HG03066 (cell line): Measurements from ENCODE around the gene ZNF593.

Experiments
- ATAC-seq: cut with Tn5 transposase; IDR thresholded peaks from one replicate; pipeline ENCODE4 v1.9.1; 2021; ENCODE audit warnings: low read depth; ENCODE audit not compliant: unreplicated experiment

The ZNF593 gene

DNA sequence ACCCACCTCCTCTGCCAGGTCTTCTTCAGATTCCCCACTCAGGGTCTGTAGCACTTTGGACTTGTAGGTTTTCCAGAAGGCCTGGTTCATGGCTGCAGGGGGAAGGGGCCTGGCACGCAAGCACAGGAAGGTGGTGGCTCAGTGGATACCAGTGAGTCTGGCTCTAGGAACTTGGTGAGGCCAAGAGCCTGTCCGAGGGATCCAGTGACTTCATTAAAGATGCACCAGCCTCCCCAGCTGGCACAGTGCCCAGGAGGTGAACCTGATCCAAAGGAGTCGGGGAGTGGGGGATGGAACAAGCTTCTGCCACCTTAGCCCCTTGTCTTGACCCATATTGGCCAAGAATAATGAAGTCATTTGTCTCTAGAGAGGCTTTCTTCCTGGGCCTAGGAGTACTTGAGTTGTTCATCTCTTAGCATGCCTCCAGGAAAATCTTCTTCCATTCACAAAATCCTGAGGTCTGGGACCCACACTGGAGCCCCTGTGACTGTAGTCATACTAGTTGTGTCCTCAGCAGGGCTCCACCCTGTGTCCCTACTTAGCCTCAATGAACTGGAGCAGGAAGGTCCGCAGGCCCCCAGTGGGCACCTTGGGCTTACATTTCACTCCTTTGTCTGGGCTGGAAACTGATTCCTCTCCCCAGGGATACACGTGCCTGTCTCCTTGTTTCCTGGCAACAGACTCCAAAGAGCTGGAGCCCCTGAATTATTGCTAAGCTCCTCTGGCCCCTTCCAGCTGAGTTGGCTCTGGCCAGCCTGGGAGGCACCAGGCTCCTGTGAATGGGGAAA, 1.1 kb upstream of the ZNF593 start, which contains the start of gene C1orf232:
Gene C1orf232 (minus strand): TSS at position 554 of the 788 bp plus-strand sequence. CDS start 464 bp downstream, at position 90.
- no peak for ATAC-seq

DNA sequence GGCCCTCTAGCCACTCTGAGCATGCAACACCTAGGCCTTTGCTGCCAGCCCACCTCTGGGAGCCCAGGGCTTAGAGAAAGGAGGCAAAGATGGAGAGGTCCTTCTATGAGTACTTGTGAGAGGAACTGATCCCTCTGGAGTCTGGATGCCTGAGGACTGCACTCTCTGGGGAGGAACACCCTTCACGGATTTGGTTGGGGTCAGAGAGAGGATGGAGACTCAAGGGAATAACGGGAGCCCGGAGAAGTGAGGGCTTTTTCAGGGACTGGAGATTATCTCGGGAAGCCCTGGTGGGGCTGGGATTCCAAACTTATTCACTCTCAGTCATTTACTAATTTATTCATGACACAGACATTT, 532 bp upstream of the ZNF593 start:
- no peak for ATAC-seq

DNA sequence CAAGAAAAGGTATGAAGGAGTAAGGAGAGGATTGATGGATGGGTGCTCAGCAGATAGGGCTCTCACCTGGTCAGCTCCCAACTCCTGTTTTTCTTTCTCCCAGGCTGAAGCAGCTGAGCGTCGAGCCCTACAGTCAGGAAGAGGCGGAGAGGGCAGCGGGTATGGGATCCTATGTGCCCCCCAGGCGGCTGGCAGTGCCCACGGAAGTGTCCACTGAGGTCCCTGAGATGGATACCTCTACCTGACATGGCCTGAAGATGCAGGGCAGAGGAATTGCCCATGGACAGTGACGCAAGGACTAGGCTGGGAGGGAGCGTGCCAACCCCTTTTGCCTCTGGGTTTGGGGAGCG, 739 bp downstream of the ZNF593 start:
- no peak for ATAC-seq

DNA sequence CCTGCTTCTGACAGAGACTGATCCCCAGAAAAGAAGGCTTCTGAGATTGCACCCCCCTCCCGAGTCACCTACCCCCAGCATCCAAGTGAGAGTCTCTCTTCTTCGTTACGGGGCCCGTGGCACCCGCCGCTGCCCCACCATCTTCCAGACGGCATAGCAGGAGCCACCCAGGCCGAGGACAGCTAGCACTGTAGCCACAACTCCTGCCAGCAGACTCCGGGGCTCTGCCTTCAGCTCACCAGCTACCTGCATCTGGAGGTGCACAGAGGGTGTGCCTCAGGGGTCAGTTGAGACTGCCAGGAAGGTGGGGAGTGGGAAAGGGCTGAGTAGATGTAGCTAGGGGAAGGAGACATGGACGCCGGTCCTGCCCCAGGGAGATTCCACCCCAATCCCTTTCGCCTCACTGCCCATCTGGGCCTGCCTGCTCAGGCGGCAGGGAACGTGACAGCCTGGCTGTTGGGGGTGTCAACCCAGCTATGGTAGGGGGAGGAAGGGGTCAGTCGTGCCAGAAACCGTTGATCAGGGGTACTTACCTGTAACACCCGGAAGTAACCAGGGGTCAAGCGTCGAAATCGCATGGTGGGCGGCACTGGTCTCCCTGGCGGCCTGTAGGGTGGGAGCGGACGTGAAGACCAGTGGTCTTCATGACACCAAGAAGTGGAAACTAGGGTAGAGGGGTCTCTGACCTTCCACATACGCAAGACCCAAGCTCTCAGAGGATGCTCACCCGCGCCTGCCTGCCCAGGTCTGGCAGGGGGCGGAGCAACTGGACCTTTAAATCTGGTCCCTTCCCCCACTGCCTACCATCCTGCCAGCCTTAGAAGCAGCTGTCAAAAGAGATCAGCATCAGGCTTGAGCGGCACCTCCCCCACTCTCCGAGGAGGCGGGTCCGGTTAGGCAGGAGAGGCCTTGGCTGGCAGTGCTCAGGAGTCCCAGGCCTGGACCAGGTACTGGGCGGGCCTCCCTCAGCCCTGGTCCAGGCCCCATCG, 1.7 kb downstream of the ZNF593 start, which contains the start of gene ZNF593OS:
Gene ZNF593OS (minus strand): TSS at position 749 of the 989 bp plus-strand sequence. CDS start 171 bp downstream, at position 578.
- ATAC-seq, result no peak

DNA sequence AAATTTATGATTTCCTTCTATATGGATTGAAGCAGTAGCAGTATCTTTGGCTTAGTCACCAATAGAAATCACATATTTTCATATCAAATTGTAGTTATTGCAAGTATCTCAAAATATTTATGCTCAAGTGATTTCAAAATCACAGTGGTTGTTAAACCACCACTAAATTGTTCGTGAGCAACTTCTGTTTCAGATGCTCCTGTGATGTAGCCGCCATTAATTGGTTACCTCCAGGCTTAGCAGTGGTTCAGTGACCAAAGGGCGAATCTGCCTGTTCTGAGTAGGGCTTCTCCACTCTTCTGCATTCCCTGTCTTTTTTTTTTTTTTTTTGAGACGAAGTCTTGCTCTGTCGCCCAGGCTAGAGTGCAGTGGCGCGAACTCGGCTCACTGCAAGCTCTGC, 5.6 kb downstream of the ZNF593 start:
- no peak for ATAC-seq

DNA sequence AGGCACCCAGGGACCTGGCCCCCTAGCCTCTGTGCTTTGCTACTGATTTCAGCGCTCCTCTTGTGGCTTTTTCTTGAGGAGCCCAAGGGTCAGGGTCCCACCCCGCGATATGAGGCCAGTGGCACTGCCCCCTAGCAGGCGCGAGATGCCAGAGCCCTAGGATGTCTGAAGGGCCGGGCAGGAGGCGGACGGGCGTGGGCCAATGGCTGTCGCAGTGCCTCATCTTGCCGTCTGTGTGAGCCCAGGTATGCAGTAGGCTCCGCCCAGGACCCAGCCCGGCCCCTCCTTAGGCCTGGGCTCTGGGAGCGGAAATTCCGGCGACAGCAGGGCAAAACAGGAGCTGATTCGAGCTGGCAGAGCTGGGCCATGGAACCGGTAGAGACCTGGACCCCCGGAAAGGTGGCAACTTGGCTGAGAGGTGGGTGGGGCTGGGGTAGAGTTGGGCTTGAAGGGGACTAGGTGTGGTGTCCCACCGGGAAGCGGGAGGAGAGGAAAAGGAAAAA, 7.5 kb downstream of the ZNF593 start, which contains the start of gene CNKSR1:
Gene CNKSR1 (plus strand): TSS at position 310 of the 503 bp plus-strand sequence. CDS start 57 bp downstream, at position 367.
- ATAC-seq, result no peak

DNA sequence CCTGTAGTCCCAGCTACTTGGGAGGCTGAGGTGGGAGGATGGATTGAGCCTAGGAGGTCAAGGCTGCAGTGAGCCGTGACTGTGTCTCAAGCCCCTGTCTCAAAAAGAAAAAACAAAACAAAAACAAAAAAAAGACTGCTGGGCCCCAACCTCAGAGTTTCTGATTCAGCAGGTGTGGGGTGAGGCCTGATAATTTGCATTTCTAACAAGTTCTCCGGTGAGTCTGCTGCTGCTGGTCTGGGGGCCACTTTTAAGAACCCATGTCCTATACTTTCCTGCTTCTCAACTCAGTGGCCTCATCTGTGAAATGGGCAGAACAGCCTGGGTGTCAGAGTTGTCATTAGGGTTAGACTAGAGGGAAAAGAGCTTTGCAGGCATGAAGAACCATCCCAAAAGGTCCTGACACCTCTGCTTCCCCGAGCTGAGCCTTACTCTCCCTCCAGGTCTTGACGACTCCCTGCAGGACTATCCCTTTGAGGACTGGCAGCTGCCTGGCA, 10.3 kb downstream of the ZNF593 start:
- ATAC-seq, result no peak

DNA sequence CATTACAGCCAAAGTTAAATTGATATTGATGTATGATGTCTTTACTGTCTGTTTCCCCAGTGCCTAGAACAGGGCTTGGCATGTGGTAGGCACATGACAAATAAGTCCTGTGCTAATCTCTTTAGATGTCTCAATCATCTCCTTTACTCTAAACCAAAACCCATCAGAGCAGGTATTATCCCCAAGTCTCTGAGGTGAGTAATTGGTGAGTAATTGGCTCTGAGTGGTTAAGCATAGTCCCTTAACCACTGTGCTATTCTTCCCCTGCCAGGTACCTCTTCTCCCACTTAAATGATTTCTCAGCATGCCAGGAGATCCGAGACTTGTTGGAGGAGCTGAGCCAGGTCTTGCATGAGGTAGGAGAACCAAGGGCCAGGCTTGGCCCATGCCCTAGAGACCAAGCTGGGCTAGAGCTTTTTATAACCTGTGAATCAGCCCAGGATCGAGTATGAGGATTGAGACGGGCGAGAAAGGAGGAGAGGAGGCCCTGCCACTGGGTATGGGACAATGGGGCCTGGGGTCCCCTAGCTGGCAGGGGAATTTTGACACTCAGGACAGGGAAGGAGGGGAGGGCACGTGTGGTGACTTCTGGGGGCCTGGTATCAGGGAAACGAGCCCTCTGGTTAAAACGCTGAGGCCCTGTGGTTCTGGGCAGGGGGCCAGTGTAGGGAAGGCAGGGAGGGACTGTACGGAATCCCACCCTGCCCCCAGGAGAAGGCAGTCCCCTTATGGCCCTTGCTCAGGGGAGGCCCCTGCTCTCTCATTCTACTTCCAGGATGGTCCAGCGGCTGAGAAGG, 12.1 kb downstream of the ZNF593 start:
- no peak for ATAC-seq

DNA sequence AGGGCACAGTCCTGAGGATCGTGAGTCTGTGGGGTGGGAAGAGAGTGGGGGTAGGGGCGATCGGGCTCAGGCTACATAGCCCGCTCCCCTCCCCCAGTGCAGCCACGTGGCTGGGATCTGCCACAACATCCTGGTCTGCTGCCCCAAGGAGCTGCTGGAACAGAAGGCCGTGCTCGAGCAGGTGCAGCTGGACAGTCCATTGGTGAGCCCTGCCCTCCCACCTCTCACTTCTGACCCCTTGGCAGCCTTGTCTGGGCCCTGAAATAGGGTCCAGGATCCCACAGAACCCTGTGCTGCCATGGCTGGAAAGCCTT, 12.6 kb downstream of the ZNF593 start:
- ATAC-seq, result no peak

DNA sequence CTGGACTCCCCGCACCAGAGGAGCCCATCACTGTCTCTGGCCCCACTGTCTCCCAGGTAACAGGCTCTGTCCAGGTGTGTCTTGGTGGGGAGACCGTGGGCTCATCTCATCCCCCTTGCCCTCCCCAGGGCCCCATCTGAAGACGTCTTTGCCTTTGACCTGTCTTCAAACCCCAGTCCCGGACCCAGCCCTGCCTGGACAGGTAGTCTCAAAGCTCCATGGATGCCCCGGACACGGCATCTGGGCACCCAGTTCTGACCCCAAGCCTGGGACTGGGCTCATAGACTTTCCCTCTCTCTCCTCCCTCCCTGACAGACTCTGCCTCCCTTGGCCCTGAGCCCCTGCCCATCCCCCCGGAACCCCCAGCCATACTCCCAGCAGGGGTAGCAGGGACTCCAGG, 14.4 kb downstream of the ZNF593 start:
- no peak for ATAC-seq

DNA sequence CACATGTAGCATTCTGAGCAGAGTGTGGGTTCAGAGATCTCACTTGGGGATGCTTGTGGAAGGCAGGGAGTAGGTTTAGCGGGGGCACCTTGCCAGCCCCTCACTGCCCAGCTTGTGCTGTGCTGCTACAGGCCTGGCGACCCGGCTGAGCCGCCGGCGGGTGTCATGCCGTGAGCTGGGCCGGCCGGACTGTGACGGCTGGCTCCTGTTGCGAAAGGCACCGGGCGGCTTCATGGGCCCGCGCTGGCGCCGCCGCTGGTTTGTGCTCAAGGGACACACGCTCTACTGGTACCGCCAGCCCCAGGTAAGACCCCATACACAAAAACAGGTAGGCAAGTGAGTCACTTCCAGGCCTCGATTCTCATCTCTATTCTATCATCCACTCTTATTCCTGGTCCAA, 15.2 kb downstream of the ZNF593 start:
- no peak for ATAC-seq

DNA sequence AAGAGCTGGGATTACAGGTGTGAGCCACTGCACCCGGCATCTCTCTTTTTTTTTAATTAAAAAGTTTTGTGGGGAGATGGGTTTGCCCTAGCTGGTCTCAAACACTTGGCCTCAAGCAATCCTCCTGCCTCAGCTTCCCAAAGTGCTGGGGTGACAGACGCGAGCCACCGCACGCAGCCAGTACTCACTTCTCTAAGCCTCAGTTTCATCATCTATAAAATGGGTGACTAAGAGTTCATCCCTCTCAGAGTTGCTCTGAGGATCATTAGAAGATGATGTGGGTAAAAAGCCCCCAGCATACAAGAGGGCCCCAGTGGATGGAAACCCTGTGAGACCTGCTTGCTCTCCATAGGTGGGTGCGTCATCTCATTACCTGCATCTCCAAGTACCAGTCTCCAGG, 18.2 kb downstream of the ZNF593 start:
- no peak for ATAC-seq

DNA sequence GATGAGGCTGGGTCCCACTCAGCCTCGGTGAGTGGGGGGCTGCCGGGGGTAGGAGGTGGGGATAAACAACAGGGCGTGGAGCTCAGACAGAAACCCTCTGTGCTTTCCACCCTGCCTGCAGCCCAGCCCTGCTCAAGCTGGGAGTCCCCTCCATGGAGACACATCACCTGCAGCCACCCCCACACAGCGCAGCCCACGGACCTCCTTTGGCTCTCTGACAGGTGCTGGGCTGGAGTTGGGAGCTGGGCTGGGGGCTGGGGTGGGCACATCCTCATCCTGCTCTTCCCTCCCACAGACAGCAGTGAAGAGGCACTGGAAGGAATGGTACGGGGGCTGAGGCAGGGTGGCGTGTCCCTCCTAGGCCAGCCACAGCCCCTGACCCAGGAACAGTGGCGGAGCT, 18.8 kb downstream of the ZNF593 start:
- ATAC-seq, result no peak

DNA sequence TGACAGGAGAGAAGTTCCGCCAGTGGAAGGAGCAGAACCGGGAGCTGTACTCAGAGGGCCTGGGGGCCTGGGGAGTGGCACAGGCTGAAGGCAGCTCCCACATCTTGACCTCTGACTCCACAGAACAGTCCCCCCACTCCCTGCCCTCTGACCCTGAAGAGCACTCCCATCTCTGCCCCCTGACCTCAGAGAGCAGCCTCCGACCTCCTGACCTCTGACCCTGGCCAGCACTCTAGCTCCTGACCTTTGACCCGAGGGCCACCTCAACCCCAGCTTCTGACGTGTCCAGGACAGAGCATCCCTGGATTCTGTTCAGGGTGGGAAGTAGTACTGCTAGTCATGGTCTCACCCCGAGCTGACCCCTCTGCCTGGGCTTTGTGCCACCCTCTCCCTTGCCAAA, 19.6 kb downstream of the ZNF593 start:
- no peak for ATAC-seq

DNA sequence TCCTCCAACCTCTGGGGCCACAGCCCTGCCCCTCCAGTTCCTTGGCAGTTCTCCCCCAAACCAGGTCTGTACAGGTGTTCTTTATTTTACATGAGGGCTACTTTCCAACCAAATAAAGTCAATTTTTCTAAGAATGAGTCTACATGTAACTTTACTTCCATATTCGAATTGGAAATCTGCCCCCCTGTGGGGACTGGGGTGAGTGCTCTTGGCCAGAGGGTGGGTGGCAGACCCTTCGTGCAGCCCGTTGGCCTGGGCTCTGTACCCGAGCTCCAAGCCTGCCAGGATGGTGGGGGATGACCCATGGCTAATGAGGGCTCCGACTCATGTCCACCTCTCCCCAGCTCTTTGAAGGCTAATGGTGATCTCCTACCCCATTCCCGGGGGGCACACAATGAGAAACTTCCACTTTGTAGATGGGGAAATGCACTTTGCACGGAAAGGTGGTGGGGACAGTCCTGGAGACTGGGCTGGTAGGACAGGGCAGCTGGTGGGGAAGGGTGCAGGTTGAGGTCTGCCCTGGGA, 20.1 kb downstream of the ZNF593 start:
- ATAC-seq, result no peak

DNA sequence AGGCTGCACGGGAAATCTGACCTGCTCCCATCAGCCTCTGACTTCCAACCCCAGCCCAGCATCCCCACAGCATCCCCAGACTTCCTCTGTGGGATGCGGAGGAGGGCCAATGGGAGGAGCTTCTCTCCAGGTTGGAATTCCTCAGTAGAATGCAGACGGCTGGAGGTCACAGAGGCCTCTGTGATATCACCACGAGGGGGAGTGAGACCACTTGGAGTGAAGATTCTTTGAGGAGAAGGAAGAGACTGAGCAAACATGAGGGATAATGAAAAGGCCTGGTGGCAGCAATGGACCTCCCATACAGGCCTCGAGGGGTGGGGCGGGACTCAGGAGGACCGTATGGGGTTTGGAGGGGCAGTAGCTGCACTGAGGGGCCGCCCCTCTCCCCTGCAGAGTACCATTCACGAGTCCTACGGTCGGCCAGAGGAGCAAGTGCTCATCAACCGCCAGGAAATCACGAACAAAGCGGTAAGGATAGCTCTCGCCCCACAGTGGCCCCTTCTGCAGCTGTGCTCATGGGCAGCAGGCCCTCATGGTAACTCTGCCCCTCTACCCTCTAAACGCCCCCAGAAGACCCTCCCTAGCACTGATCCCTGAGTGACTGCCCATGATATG, 20.8 kb downstream of the ZNF593 start, which contains the start of gene CATSPER4:
Gene CATSPER4 (plus strand): TSS at position 230 of the 615 bp plus-strand sequence. CDS start 26 bp downstream, at position 256.
- no peak for ATAC-seq

DNA sequence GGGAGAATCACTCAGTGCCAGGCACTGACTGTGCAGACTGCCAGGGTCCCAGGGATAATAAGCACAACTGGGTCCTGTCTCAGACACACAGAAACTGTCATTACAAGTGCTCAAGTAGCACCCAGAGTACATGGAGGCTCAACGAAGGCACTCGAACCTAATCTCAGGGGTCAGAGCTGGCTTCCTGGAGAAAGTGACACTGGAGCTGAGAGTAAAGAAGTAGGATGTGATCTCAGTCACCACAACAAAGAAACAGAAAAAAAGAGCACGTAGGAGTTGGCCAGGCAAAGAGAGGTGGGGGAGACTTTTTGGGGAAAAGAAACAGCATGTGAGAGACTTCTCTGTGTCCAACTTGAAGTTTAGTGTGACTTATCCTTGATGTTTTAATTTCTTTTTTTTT, 22.0 kb downstream of the ZNF593 start:
- no peak for ATAC-seq

DNA sequence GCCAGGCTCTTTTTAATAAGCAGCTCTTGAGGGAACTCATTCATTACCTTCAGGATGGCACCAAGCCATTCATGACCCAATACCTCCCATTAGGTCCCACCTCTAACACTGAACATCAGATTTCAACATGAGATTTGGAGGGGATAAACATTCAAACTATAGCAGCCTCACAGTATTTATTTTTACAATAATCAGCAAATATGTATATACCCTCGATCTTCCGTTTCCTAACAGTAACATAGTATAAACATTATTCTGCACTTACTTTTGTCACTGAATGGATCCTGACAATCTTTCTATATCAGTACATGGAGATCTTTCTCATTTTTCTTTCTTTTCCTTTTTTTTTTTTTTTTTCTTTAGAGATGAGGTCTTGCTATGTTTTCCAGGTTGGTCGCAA, 26.1 kb downstream of the ZNF593 start:
- no peak for ATAC-seq

DNA sequence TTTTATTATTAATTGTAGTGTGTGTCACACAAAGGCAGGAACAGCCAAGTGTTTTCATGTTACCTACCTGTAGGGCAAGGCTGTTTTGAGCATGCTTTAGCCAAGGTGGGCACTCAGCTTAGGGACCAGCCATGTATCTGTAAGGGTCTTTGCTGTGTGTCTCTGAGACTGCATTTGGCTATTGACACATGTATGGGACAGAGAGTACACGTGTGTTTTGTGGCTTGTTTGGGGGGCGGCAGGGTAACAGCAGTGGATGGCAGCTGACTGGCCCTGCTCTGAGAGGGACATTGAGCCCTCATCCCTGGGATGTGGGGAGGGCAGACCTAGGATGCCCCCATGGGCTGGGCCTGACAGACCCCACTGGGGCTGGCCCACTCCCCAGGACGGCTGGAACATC, 27.6 kb downstream of the ZNF593 start:
- ATAC-seq, result no peak

DNA sequence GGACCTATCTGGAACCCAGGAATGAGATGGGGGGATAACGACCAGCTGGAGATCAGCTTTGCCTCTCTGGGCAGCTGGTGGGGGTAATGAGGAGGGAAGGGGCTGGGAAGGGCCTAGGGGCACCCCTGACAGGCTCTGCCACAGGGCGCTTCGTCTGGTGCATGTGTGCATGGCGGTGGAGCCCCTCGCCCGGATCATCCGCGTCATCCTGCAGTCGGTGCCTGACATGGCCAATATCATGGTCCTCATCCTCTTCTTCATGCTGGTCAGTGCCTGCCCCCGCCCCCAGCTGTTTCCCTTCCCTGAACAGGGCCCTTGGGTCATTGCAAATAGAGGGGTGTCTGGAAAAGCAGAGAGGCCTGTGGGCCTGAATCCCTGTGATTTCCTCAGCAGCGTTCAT, 28.1 kb downstream of the ZNF593 start:
- no peak for ATAC-seq
